Neutrophil (primary cell): Measurements from ENCODE around the gene SORBS1.
A peak's percentile ranks its signal among the peaks of the same experiment; 100 is the strongest.

Experiments
- H3K27ac ChIP-seq: fragments of 200-600 bp; sonication (generic); 2 replicates; pipeline ENCODE4 v1.5.1; 2016; ENCODE audit warnings: mild to moderate bottlenecking, moderate library complexity
- H3K27me3 ChIP-seq: fragments of 200-600 bp; sonication (generic); 2 replicates; pipeline ENCODE4 v1.6.0; 2016; ENCODE audit warnings: mild to moderate bottlenecking
- H3K36me3 ChIP-seq: fragments of 200-600 bp; sonication (generic); 2 replicates; pipeline ENCODE4 v1.5.1; 2017
- H3K4me1 ChIP-seq, 2 experiments: fragments of 200-600 bp in 1 of 2; sonication (generic) in 1 of 2; 1 replicate in 1 of 2; 2 replicates in 1 of 2; pipeline versions ENCODE4 v1.5.1 to v1.6.1; 2013 to 2016; ENCODE audit warnings: low read depth in 1 of 2, low read length in 1 of 2, mild to moderate bottlenecking in 1 of 2, moderate library complexity in 1 of 2; ENCODE audit not compliant: control insufficient read depth in 1 of 2, insufficient read depth in 1 of 2
- H3K4me3 ChIP-seq, 2 experiments: fragments of 200-600 bp in 1 of 2; sonication (generic) in 1 of 2; 1 replicate in 1 of 2; 2 replicates in 1 of 2; pipeline ENCODE4 v1.5.1; 2013 to 2016; ENCODE audit warnings: low read depth in 1 of 2, low read length in 1 of 2, mild to moderate bottlenecking in 1 of 2, moderate library complexity in 1 of 2
- H3K9me3 ChIP-seq: fragments of 200-600 bp; sonication (generic); 2 replicates; pipeline ENCODE4 v1.5.1; 2016
- TF ChIP-seq, protein P1 (sequence below): fragments of 200-600 bp; sonication (generic); IDR thresholded peaks from 2 replicates; pipeline ENCODE4 v1.5.1; 2016; ENCODE audit warnings: antibody characterized with exemption

The SORBS1 gene

DNA sequence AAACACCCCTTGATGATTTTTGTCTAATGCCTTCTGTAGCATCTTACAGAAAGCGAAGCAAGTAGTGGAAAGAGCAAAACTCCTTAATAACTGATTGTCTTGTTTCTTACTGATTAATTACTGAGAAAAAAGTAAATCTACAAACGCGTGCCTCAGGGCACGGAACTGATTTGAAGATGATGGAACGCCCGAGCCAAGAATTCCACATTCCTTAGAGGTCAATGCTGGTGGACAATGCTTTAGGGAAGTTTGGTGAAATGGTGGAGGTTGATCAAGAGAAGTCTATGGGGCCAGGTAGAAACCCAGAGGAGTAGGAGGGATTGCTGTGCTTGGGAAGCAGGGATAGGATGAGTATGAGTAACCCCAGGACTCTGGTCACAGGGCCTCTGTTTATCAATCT lies 5.0 kb upstream of the SORBS1 start:
- TF ChIP-seq, protein P1, sequence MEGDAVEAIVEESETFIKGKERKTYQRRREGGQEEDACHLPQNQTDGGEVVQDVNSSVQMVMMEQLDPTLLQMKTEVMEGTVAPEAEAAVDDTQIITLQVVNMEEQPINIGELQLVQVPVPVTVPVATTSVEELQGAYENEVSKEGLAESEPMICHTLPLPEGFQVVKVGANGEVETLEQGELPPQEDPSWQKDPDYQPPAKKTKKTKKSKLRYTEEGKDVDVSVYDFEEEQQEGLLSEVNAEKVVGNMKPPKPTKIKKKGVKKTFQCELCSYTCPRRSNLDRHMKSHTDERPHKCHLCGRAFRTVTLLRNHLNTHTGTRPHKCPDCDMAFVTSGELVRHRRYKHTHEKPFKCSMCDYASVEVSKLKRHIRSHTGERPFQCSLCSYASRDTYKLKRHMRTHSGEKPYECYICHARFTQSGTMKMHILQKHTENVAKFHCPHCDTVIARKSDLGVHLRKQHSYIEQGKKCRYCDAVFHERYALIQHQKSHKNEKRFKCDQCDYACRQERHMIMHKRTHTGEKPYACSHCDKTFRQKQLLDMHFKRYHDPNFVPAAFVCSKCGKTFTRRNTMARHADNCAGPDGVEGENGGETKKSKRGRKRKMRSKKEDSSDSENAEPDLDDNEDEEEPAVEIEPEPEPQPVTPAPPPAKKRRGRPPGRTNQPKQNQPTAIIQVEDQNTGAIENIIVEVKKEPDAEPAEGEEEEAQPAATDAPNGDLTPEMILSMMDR = no peak
- Histone ChIP-seq H3K27ac (no peak overlapping the region), H3K27me3 (peaks cover 23% of the 10 kb centered on the region), H3K4me1 (peaks cover 3 to 5% of the 10 kb centered on the region in 2 experiments), H3K36me3 (no peaks in the 10 kb centered on the region), H3K4me3 (no peak overlapping the region), H3K9me3 (no peaks in the 10 kb centered on the region)

DNA sequence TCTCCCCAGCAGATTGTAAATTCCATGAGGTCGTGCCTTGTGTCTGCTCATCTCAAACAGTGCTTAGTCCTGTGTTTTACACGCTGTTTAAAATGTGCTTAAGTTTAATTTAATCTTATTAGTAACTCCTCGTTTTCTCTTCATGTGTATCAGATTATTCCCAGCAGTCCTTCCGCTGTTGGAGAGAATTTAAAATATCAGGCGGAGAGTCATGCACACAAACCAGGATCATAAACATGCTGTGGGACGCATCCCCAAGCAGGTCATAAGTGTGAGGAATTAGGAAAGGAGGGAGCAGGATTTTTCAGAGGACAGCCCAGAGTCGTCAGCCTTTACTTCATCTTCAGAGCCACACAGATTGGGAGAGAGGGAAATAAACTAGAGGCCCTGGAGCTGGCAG lies 4.2 kb upstream of the SORBS1 start:
- peaks cover 30% of the 10 kb centered on the region for H3K27me3 ChIP-seq
- H3K36me3 ChIP-seq = no peaks in the 10 kb centered on the region
- H3K4me1 ChIP-seq = peaks cover 8 to 10% of the 10 kb centered on the region in 2 experiments
- no peak overlapping the region for H3K27ac ChIP-seq
- no peak overlapping the region for H3K4me3 ChIP-seq
- no peaks in the 10 kb centered on the region for H3K9me3 ChIP-seq
- TF ChIP-seq, protein P1 = no peak

DNA sequence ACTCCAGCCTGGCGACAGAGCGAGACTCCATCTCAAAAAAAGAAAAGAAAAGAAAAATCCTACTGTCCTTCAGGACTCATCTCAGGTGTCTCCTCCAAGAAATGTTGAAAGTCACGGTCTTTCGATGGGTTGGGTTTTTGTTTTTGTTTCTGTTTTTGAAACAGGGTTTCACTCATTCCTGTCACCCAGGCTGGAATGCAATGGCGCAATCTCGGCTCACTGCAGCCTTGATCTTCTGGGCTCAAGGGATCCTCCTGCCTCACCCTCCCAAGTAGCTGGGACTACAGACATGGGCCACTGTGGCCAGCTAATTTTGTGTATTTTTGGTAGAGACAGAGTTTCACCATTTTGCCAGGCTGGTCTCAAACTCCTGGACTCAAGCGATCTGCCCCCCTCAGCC lies 3.1 kb upstream of the SORBS1 start:
- Histone ChIP-seq H3K27ac (no peak overlapping the region), H3K36me3 (no peaks in the 10 kb centered on the region), H3K4me1 (peaks cover 11 to 14% of the 10 kb centered on the region in 2 experiments), H3K27me3 (peaks cover 40% of the 10 kb centered on the region), H3K4me3 (no peak overlapping the region), H3K9me3 (no peaks in the 10 kb centered on the region)
- TF ChIP-seq, protein P1 = no peak

DNA sequence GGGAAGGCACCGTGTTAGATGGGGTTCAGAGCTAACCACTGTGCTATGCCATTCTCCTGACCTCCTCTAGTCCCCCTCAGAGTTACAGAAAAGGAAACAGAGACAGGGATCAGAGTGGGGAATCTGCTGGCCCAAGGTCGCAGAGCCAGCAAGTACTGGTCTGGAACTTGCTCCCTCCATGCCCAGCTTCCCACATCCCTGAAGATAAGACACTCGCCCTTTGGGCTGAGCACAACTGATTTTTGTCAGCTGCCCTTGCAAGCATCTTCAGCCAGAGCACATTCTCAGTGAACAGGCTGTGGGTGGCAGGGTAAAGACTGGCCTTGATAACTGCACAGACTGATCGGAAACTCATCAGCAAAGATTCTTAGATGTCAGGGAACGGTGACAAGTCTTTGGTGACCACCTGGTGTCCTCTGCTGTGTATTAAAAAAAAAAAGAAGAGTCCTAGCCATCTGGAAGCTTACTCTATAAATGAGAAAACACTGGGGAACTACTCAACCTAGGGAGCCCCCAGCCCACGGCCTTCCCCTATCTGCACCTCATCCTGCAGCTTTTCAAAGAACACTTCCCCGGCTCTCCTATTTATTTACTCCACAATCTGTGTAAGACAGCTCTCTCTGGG lies 1.3 kb upstream of the SORBS1 start:
- Histone ChIP-seq H3K4me1 (peaks cover 11 to 14% of the 10 kb centered on the region in 2 experiments), H3K36me3 (no peaks in the 10 kb centered on the region), H3K4me3 (no peak overlapping the region), H3K9me3 (no peaks in the 10 kb centered on the region), H3K27ac (no peak overlapping the region), H3K27me3 (peaks cover 59% of the 10 kb centered on the region)
- TF ChIP-seq, protein P1 = no peak

DNA sequence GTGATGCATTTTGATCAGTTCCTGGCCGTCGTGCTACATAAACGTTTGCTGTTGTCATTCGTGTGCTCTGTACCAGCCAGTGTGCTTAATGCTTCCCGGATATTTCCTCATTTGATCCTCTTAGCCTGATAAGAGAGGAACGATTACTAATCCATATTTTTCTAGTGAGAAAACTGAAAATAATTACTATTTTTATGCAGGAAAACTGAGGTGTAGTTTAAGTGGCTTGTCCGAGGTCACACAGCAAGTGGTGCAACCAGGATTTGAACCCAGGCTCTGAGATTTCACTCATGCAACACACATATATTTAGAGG lies 650 bp upstream of the SORBS1 start:
- Histone ChIP-seq H3K27me3 (peaks cover 65% of the 10 kb centered on the region), H3K27ac (no peak overlapping the region), H3K9me3 (no peaks in the 10 kb centered on the region), H3K4me1 (peaks cover 11 to 14% of the 10 kb centered on the region in 2 experiments), H3K4me3 (peak overlapping the region; percentile 70 to 75), H3K36me3 (no peaks in the 10 kb centered on the region)
- TF ChIP-seq, protein P1 = no peak
